ENCODE measurements around the gene PSMB7.

PSMB7 gene

DNA sequence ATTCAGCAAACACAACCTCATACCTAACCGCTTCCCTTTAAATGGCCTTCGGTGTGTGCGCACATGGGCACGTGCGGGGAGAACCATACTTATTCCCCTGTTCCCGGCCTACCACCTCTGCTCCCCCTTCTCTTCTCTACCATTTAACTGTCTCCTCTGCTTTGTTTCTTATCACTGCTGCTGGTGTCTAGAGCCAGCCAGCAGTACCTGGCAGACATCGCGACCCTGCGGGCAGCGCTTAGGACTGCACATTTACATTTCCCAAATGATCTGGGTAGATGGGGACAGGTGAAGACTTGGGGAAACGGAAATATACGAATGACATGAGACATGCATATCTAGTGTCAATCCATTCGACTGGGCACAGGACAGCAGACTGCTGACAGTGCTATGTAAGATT, 56.6 kb downstream of the PSMB7 start:
- no peak for DNase-seq

DNA sequence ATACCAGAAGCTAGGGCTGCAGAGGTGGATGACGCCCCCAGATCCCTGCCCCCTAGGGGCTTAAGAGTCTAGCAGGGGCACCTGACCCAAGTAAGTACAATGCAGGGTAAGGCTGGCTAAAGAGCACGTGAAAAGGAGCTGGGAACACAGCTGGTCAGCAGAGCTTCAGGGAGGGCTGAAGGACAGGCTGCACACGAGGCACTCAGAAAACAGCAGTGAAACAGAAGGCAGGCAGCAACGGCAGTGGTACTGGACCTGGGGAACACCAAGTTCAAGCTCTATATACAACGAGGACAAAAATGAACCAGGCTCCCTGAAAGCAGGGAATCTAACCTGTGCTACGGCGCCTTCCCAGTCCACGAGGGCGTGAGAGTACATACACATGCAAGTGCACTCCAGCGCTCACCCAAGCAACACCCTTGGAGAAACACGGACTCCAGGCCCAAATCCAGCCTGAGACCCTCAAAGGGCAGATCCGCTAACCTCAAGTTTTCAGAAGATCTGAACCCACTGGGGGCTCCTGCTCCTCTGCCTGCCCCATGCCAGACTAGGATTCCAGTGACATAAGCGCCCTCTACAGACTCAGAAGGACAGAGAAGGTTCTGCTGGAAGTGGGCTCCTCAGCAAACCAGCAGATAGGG, 57.4 kb downstream of the PSMB7 start:
- no peak for DNase-seq

DNA sequence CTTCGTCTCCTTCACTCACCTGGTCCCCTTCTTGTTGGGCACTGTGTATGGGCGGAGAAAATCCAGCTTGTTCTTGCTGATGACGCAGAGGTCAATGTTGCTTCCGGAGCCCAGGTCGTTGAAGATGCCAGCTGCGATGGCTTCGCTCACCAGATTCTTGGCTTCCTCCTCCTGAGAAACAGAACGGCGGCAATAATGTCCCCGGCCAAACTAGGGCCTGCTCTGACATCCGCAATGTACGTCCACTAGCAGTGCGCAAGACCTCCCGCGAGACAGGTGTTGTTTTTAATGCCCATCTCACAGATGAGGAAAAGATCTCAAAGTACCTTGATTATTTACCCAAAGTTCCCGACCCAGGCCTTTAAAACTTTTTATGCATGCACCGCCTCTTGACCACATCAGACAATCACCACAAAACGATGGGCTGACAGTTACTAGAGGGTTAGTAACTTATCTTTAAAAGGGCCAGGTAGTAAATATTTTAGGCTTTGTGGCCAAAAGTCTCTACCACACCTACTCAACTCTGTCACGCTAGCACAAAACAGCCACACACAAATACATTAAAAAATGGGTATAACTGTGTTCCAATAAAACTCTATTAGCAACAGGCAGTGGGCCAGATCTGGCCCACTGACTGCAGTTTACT, 58.4 kb downstream of the PSMB7 start:
- no peak for DNase-seq

DNA sequence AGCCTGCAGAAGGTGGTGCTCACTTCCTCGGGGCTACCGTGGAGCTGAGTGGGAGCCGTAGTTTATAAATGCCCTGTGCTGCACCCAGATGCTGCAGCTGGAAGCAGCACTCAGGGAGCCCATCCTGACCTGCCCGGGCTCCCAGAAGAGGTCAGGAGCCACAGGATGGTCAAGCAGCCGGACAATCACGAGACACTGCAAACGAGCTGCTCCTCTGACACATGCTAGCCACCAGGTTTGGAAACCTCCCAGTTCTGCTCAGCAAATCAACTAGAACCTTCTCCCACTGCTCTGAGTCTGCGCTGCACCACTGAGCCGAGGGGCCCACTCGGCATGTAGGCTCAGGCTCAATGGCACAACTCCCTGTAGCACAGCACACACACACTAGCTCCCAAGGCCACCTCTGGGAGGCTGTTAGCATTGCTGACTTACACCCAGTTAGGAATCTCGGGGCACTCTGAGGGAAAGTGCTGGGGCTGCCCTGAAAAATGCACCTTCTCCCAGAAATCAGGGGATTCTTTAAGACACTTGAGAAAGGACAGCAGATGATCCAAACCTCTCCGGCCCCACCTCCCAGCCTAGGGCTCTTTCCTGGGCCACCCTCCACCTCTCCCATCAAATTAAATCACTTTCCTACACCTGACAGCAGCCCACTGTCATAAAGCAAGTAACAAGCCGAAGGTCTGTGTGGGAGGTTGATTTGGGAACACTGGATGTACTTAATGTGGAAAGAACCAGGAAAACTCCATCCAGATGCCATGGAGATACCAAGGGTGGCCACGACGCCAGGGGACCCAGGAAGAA, 59.1 kb downstream of the PSMB7 start:
- no peak for DNase-seq

DNA sequence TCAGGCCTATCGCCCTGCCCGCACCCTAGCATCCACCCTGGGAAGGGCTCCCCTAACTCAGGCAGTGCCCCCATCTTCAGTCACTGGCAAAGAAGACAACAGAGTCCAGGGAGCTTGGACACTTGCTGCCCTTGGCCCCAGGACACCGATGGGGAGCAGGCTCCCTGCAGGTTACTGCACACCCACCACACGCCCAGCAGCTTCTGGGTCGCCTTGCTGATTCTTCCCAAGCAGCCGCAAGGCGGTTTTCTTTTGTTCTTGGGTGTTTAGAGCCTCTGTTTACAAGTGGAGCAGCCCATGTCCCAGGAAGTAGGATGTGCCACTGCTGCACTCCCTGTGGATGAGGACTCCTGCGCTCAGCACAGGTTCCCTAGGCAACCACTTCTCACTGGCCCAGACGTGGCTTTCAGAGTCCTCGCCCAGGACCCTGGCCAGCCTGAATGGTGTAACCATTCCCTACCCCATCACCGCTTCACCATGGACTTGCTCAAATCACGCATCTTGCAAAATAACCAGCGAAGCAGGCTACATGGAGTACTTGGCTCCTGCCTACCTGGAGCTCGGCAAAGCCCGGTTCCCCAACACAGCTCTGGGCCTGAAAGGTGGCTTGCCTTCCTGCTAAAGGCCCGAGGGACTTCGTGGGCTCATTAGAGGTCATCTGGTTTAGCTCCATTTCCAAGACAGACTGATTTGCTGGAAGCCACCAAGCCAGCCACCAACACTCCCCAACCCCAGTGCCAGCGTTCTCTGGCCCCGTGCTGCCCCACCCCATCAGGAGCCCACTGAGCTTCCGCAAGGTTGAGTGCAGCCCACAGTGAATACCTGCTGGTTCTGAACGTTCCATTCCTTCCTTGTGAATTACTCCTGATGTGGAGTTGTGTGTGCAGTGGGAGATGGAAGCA, 60.0 kb downstream of the PSMB7 start:
- peak in 4 of 56 donors; percentile 5 to 28 (median 14) for DNase-seq

DNA sequence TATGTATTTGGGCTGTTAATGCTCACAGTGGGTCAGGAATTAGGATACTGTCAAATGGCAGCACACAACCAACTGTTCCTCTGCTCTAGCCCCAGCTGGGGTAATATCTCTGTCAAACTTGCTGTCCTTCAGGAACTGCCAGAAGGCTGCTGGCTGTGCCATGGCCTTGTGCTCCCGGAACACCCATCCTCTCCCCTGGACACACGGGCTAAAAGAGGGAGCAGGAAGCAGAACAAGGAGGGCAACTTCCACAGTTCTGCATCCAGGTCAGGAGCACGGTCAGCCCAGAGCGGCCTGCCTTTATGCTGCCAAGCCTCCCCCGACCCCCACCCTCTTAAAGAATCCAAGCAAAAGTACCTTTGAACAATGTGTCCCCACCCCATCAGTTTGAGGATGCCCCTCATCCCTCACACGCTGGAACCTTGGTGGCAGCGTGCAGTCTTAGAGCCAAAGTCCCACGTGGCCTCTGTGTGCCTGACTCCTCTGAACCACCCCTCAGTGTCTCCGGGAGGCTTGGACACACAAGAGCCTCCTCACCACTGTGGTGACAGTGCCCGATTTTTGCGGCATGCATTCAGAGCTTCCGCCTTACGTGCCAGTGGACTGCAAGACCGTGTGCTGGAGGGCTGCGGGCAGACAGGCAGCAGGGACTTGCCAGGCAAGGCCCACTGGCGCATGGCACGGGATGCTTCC, 60.8 kb downstream of the PSMB7 start:
- DNase-seq, result no peak

DNA sequence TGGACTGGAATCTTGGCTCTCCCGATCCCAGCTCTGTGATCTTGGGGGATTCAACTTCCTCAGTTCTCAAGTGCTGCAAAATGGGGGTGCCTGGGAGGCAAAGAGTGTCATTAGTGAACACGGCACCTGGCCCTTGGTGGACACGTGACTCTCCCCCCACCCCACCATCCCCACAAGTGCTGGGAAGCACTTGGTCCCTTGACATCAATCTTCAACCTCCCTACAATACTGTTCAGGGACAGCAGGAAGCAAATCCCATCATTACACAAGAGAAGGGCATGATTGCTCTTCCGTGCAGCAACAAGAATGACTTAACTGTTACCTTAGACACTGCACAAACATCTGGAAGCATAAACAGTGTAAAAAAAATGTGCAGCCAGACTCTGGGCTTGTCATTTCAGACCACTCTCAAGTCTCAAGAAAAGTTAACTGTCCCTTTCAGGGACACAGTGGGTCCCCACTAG, 61.4 kb downstream of the PSMB7 start:
- no peak for DNase-seq

DNA sequence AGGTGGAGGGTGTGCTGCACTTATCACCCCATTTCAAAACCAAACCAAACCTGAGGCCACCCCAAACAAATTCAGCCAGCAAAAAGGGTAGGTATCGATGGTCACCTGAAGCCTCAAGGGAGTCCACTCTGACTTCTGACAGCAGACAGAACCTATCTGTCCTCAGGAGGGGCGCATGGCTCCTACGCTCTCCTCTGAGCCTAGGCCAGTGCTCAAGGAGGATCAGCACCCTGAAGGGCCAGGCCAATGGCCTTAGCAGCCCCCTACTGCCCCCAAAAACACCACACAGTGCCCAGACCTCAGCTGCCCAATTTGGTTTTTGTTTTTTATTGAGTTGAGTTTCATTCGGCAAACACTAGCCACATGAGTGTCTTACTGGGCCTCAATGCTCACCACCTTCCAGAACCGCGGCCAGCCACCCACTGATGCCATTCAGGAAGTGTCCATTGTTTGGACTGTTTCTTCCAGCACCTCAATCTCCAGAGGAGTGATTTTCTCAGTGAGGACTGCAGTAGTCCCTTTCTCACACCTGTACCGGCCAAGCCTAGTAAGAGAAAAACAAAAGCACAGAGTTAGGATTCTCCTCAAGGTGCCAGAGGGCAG, 62.0 kb downstream of the PSMB7 start:
- no peak for DNase-seq

DNA sequence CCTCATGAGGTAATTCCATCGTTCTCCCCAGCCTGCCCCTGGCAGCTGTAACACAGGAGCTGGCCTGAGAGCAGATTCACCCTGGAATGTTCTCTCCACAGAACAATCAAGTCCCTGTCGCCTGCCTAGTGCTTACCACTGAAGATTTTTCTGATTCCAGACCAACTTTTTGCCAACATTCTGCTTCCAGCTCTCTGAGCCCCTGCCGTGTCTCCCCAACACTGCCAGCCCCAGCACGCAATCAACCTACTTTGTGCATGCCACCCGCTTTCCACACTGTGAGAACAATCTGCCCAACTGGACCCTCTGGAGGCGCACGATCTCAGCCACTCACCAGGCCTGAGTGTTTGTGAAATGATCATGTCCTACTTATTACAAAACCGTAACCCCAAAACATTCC, 62.6 kb downstream of the PSMB7 start:
- peak in 6 of 56 donors; percentile 4 to 60 (median 16) for DNase-seq

DNA sequence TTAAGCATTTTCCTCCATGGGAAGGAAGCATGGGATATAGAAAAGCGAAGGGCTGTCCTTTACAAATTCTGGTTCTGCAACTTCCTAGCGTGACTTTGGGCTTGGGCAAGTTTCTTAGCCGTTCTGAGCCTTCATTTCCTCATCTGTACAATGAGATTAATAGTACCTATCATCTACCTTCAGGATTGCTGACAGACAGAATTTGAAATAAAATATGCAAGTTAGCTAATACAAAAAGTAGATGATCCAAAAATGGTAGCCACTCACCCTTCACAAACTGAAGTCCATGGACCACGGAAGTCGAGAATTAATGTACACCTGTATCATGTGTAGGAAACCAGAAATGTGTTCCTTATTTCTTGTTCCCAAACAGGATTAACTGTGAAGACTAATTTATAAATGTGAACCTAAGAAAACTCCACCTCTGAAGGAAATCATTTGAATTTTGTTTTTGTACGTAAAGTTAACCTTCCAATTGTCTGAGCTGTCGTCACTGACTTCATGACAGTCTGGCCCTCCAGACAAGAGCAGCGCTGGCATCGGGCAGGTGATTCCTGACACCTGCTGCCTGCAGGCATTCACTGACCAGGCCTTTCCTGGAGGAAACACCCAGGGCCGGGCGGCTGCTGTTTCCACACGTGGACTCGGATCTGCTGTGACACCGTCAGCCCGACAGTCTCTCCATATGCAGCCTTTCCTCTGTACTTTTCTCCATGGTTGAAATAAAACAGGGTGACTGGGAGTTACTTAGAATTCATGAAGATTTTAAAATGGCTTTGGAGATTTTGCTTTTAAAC, 63.4 kb downstream of the PSMB7 start:
- DNase-seq, result no peak

DNA sequence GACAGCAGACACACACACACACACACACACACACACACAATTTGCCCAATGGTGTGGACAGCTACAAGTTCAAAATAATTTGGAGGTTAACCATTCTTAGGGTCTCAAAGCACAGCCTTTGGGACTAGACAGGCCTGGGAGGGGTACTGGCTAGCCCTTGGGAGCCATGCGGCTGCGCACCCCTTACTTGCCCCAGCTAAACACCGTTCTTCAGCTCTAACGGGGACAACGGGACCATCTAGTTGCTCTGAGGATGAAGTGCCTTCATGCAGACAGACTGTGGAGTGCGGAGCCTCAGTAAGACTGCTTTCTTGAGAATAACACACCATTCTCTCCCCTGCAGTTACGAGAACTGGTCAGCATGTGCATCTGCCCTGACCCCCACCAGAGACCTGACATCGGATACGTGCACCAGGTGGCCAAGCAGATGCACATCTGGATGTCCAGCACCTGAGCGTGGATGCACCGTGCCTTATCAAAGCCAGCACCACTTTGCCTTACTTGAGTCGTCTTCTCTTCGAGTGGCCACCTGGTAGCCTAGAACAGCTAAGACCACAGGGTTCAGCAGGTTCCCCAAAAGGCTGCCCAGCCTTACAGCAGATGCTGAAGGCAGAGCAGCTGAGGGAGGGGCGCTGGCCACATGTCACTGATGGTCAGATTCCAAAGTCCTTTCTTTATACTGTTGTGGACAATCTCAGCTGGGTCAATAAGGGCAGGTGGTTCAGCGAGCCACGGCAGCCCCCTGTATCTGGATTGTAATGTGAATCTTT, 64.6 kb downstream of the PSMB7 start:
- DNase-seq, result no peak

DNA sequence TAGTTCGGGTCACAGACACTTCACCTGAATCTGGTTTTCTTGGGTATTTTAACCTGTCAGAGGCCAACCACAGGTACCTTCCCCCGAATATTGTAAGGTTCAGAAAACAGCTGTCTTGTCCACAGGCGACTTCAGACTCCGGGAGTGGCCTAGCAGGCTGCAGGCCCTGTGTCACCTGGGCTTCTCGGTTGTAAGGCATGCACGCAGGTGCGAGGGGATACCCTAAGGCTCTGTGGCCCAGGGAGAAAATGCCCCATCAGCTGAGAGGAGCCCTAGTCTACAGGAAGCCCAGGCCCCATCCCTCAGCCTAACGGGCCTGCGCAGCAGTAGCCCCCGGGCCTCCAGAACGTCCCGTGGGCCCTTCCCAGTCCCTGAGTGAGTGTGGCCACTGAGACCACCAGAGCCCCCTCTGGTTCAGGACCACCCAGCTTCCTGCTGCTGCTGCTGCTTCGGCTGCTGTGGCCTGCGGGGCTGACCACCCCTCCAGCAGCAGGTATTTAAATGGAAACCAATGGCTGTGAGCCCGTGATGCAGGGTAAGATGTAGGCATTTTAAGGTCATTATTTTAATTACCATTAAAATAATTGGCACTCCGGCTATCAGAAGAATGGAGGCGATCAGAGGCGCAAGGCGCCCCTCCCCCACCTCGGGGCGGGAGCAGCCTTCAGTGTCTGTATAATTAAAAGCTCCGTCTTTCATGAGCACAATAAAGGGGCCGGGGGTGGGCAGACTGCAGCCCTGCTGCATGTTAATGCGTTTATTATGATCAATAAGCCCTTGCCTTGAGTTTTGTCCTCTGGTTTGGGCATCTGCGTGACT, 65.4 kb downstream of the PSMB7 start:
- DNase-seq, result no peak

DNA sequence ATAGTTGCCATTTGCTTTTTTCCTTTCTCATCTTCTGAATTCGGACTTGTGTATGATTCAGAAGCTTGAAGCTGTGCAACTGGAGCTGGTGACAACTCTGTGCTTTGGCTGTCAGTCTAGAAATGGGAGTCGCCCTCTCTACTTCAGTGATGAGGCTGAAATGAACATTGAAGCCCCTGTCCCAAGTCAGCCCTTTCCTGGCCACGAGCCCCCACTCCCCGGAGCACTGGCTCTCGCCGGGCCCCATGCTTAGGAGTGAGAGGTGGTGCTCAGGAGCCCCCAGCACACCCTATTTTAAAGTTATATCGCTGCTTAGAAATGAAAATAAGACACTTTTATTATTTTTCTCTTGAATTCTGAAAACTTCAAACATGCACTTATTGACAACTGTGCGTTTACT, 66.0 kb downstream of the PSMB7 start:
- no peak for DNase-seq

DNA sequence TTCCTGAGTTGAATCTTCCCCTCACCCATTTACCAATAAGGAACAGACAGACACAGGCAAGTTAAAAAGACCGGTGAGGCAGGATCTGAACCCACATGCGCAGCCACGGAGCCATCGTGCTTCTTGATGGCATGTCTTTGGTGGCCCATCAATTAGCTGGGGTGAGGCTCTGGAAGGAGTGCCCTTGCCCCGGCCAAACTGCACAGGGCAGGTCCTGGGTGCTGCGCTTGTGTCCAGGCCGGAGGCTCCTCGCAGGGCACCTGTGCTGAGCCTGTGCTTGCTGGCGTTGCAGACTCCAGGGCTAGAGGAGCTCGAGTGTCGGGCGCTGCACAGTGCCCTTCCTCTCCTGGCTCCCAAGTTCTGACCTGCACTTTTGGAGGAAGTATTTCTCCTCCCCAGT, 66.4 kb downstream of the PSMB7 start:
- DNase-seq, result no peak

DNA sequence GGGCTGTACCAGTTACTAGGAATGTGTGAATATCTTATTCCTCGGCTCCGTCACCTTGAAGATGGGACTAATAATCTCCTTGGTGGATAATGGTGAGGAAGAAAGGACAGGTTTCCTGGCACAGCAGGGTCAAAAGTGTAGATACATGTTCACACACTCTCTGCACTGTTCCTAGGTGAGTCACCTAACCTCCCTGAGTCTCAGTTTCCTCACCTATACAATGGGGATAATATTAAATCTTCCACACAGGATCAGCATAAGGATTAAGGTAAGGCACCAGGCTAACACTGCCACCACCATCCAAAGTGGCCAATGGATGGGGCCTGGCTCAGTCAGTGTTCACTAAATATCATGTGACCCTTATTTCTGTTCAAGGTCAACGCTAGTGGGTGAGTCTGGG, 66.9 kb downstream of the PSMB7 start:
- DNase-seq, result no peak

DNA sequence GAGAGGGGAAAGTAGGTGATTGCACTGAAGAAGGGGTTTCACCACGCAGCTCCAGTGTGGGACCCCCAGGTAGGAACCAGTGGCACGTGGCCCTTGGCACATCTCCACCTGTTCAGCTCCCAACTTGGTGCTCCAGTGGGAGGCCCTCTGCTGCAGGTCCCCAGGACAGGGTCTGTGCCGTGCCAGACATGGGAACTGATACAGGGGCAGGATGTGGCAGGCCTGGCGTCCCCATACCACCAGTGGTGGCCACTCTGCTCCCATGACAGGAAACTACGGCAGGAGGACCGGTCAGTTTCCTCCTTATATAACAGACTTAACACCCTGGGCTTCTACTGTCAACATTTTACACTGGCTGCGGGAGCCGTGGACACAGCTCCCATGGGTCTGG, 67.3 kb downstream of the PSMB7 start:
- no peak for DNase-seq

DNA sequence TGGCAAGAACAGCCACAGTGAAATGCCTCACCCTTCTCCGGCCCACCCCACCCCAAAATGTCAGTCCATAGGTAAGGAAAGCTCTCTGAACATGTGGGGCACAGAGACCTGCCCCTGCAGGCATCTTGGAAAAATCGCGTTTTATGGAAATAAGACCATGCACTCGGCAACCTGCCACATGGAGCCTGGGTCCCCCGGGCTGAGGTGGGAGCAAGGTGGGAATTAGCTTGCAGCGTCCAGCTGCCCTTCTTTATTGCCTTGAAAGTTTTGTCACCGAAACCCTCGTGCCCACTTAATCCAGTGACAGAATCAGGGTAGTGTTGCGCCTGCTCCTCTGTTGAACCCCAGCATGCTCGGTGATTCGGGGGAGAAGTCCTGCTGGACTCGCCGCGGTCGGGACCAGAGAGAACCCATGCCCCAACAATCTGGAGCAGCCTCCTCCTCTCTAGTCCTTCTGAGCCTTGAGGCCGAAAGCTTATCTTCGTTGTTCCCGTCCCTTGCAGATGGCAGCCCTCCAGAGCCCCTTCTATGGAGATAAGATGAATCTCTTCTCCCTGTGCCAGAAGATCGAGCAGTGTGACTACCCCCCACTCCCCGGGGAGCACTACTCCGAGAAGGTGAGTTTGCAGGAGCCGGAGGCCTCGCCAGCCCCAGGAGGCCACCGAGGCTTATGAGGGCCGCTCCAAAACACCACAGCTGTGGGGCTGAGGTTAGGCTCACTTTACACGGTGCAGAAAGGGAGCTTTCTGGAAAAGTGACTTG, 67.9 kb downstream of the PSMB7 start:
- no peak for DNase-seq
